GM12864 (cell line): ENCODE data around the gene JCHAIN.
"Not testable (repeated sequence)": the region's sequence is repeated elsewhere in the genome, so short reads cannot be mapped to it uniquely, and the experiment has no call there.

Experiments used
- DNase-seq: peaks from one replicate; pipeline ENCODE4 v3.0.0-alpha.2; 2011; ENCODE audit warnings: low read depth
- H3K4me3 ChIP-seq: 2 replicates; pipeline ENCODE4 v1.5.1; 2011; ENCODE audit warnings: mild to moderate bottlenecking, low read depth, low read length, control low read depth
- CTCF ChIP-seq: IDR thresholded peaks from 2 replicates; pipeline ENCODE4 v1.5.1; 2011; ENCODE audit warnings: low read depth, mild to moderate bottlenecking, moderate library complexity, low read length, control low read depth, inconsistent platforms; ENCODE audit errors: missing control alignments

JCHAIN gene

GRCh38 chr4:70660106-70660505, 6.2 kb downstream of the JCHAIN start:
- no peak for DNase-seq
- H3K4me3 ChIP-seq: no peak overlapping the region
- no peak for TF ChIP-seq CTCF

- no peak for DNase-seq
- H3K4me3 ChIP-seq: no peak overlapping the region
- no peak for TF ChIP-seq CTCF
Measured at GRCh38 chr4:70658418-70658817, 7.9 kb downstream of the JCHAIN start.

DNA sequence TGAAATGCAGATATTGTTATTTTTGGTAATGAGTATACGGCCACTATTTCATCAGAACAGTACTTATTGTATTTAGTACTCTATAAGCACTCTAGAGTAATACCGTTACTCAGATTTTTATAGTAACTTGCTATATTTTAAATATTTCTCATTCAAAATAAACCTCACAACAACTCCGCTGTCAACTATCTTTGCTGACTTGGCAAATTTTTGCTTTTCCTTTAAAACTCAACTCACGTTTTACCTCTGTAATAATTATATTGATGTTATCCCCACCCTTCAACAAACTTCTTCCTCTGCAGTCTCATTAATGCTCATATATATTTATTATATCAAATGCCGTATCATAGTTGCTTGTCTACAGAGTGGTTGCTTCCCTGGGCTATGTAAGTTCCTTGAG, 9.0 kb downstream of the JCHAIN start:
- H3K4me3 ChIP-seq: no peak overlapping the region
- no peak for TF ChIP-seq CTCF
- DNase-seq: no peak

DNA sequence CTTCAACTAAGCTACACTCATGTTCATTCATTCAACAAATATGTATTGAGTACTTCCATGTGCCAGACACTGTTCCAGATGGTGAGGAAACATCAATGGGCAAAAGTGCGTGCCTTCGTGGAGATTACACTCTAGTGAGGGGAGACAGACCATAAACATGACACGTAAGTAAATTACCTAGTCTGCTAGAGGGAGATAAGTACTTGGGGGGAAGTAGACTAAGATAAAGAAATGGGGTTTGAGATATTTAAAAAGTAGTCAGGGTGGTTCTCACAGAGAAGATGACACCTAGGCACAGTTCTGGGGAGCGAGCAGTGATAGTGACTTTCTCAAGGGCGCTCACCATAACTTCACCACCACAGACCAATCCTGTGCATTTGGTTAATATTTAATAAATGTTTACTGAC, 11.7 kb downstream of the JCHAIN start:
- no peak for TF ChIP-seq CTCF
- no peak overlapping the region for H3K4me3 ChIP-seq
- no peak for DNase-seq

DNA sequence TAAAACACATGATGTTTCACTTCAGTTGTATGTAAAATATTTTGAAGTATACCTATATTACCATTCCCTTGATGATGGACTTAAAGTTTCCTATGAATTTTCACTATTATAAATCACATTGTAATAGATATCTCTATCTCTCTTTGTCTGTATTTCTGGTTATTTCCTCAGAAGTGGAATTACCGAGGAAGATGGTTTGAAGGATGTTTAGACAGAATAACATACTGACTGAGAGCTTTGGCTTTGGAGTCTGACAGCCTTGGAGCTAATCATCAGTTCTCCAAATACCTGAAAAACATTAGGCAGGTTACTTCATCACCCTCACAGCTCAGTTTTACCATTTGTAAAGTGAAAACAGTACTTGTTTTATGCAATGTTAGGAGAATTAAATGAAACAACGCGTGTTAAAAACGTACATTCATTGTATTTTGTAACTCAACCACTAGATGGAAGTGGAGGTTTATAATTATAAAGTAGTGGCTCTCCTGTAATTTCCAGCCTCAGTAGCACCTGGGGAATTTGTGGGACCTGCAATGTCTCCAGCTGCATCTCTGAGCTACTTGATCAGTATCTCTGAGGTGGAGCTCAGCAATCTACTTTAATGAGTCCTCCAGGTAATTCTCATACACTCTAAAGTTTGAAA, 14.3 kb downstream of the JCHAIN start:
- no peak overlapping the region for H3K4me3 ChIP-seq
- DNase-seq: no peak
- peak; percentile 39 for TF ChIP-seq CTCF

DNA sequence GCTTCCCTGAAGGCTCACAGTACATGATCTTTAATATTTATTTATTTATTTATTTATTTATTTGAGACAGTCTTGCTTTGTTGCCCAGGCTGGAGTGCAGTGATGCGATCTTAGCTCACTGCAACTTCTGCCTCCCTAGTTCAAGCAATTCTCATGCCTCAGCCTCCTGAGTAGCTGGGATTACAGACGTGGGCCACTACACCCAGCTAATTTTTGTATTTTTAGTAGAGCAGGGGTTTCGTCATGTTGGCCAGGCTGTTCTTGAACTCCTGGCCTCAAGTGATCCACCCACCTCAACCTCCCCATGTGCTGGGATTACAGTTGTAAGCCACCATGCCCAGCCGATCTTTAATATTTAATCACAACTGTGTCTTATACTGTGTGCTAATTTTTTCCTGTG, 15.6 kb downstream of the JCHAIN start:
- not testable (repeated sequence) for H3K4me3 ChIP-seq, DNase-seq

GRCh38 chr4:70640192-70640591, 26.1 kb downstream of the JCHAIN start:
- DNase-seq: no peak
- no peak overlapping the region for H3K4me3 ChIP-seq
- no peak for TF ChIP-seq CTCF
